Erythroblast (primary cell): ENCODE data around the gene AFAP1L1.
"Not testable (repeated sequence)": the region's sequence is repeated elsewhere in the genome, so short reads cannot be mapped to it uniquely, and the experiment has no call there.

Experiments
- DNase-seq, 2 experiments: peaks; one replicate each; lab custom pipeline; 2025; lab: John Stamatoyannopoulos, UW
- GATA1 ChIP-seq: IDR thresholded peaks from 2 replicates; pipeline ENCODE4 v1.6.1; 2011; ENCODE audit warnings: low read depth, mild to moderate bottlenecking, control low read depth, low read length, moderate library complexity
- POLR2A ChIP-seq: IDR thresholded peaks from 2 replicates; pipeline ENCODE4 v1.6.1; 2011; ENCODE audit warnings: mild to moderate bottlenecking, low read length

Gene AFAP1L1

GRCh38 chr5:149268928-149269557 lies 2.6 kb upstream of the AFAP1L1 start:
- peak; percentile 61 to 70 for DNase-seq
- TF ChIP-seq GATA1 (no peak), POLR2A (no peak)

GRCh38 chr5:149271195-149271715 lies 404 bp upstream of the AFAP1L1 start:
- TF ChIP-seq GATA1, result no peak
- TF ChIP-seq POLR2A, result no peak
- DNase-seq, result no peak

DNA sequence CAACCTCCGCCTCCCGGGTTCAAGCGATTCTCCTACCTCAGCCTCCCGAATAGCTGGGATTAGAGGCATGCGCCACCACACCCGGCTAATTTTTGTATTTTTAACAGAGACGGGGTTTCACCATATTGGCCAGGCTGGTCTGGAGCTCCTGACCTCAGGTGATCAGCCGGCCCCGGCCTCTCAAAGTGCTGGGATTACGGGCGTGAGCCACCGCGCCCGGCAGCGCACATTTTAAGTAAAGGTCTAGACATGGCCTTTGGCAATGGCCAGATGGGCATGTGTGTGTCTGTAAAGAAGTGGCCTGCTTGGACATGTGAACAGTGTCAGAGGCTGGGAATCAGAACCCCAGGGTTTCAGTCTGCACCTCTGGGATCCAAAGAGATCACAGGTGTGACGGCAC lies 1.1 kb downstream of the AFAP1L1 start:
- not testable (repeated sequence) for DNase-seq

GRCh38 chr5:149273237-149273636 lies 1.6 kb downstream of the AFAP1L1 start:
- no peak for DNase-seq
- TF ChIP-seq GATA1 (no peak), POLR2A (no peak)

DNA sequence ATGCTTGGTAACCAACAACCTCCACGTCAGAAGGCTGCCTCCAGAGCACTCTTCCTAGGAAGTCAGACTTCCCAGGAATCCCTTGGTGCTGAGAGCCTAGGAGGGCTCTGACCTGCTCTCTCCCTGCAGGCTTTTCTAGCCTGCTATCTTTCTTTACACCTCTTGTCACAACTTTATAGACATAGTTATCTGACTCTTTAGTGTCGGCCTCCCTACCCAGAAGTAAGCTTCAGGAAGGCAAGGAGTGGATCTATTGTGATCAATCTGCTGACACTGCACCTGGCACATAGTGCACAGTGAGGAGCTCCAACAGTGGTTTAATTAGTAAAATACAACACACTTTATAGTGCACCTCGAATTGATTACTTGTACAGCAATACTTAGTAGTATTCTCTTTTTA lies 2.3 kb downstream of the AFAP1L1 start:
- no peak for TF ChIP-seq POLR2A
- DNase-seq, result no peak

DNA sequence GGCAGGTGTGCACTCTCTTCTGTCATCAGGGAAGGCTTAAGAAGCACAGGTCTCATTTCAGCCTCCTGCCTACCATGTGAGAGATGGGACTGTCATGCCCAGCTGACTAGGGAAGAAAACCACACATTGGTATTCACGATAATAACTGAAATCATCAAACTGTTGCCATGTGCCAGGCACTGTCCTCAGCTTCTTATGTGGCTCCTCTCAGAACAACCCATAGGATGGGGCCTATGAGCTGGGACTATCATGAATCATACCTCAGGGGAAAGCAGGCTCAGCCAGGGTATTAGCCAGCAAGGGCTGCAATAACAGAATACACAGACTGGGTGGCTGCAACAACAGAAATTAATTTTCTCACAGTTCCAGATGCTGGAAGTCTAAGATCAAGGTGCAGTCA lies 3.3 kb downstream of the AFAP1L1 start:
- DNase-seq, result no peak
- TF ChIP-seq GATA1 (no peak), POLR2A (no peak)

DNA sequence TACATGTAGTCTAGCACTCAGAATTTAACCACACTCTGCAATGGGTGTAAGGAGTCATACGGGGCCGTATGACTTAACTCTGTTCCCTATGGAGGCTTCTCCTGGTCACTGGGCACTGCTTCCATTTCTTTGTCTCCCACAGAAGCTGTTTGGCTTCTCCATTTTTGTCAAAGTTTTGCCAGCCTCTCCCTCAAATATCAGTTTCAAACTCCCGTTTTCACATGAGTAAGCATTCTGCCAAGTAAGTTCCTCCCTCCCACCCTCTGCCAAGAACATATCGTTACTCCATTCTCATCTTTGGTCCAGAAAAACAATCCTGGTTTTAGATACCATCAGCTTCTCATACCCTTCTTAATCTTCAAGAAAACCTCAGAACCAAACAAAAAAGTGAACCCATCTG lies 6.1 kb downstream of the AFAP1L1 start:
- no peak for DNase-seq

DNA sequence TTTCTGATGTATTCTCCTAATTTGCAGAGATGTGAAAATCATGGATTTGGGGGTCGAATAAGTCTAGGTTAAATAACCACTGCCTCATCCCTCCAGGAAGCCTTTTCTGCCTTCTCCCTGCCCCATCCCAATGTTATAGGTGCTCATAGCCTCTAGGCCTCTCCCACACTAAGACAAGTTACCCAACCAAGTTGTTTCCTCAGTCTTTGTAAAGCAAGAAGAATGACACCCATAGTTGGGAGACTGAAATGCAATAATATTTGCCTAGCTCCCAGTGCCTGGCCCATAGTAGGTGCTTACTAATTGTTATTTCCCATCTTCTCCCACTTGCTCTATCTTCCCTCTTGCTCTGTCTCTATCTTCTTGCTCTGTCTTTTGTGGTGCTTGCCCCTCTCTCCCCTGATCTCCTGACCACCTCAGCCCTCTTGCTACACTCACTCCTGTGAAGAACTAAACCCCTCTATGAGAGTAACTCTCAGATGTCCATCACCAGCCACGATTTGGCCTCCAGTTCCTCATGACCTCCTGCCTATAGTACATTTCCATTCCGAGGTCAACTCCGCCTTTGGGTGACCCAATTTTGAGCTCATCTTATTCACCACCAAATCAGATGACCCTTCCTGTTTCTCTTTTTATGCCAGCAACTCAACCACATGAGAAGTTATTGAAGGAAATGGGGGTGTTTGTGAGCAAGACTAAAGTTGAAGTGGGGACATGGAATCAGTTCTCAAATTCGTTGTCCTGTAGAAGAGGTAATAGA lies 7.0 kb downstream of the AFAP1L1 start:
- DNase-seq, result no peak
- TF ChIP-seq GATA1 (no peak), POLR2A (no peak)

More for the DNA sequence above, 6.1 kb downstream of the AFAP1L1 start:
- TF ChIP-seq GATA1 (no peak), POLR2A (no peak)

DNA sequence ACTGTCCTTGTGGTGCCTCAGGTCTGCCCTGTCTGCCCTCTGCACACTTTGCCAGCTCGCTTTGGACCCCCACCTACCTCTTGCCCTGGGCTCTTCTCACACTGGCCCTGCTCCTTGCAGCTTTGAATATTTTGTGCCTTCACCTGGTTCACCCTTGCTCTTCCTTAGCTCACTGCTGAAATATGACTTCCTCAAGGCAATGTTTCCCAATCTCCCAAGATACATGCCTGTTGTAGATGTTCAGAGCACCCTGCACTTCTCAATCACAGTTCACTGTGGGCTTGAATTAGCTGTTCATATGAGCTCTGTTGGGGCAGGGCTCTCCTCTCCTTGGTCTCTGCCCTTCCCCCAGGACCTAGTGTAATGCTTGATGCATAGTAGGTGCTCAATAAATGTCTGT lies 8.0 kb downstream of the AFAP1L1 start:
- no peak for DNase-seq

DNA sequence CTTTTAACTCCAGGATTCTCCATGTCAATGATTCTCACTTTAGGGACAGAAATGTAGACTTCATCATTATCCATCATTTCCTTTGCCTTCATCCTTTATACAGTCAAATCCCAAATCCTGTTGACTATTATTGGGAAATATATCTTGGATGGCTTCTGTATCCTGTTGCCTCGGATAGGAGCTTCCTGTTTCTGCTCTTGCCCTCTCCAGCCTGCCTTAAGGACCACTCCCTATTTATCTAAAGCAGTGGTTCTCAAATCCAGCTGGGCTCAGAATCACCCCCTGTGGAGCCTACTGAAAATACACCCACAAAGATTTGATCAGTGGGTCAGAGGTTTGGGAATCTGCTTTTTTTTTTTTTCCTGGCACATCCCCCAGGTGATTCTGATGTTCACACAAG lies 8.5 kb downstream of the AFAP1L1 start:
- DNase-seq, result no peak
- no peak for TF ChIP-seq GATA1
- no peak for TF ChIP-seq POLR2A

More for the DNA sequence above, 8.0 kb downstream of the AFAP1L1 start:
- no peak for TF ChIP-seq GATA1
- no peak for TF ChIP-seq POLR2A

DNA sequence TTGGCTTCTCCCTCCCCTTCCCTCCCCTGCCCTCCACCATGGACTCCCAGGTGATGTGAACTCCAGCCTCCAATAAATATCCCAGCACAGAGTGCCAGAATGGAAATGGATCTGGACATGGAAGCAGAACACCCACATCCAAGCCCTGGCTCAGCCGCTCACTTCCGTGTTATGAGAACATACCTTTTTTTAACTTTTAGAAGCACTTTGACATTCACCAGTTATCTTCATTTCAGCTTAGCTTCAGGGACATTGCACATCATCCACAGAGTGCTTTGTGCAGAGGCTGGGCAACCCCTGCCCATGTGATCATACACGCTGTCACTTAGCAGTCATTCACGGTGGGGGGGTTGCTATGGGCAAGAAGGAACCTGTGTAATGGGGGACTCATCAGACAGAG lies 9.1 kb downstream of the AFAP1L1 start:
- no peak for DNase-seq
- TF ChIP-seq POLR2A (no peak), GATA1 (no peak)

GRCh38 chr5:149282027-149282965 lies 10.6 kb downstream of the AFAP1L1 start:
- TF ChIP-seq GATA1, result no peak
- TF ChIP-seq POLR2A, result no peak
- DNase-seq, result no peak

DNA sequence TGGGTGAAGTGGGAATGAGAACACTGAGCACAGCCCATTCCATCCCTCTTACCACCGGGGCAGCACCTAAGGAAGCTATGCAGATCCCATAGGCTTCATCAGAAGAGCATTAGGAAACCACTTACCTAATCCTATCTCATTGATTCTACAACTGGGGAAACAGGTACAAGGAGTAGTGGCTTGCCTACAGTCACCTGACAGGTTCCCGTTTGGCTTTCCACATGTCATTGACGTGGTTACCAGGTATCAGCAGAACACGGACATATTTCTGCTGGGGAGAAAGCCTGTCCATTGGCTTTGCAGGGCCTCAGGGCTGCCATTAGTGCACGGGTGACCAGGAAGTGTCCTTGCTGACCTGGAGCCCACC lies 11.3 kb downstream of the AFAP1L1 start:
- no peak for DNase-seq
- TF ChIP-seq GATA1 (no peak), POLR2A (no peak)
